Fibroblast of villous mesenchyme (primary cell): Measurements from ENCODE around the gene PPAT. TPM values are rescaled to one million over a fixed set of nuclear protein-coding genes. Genes with fewer than 3 reads are reported as not detected.
A peak's percentile ranks its signal among the peaks of the same experiment; 100 is the strongest.

Source experiments
- DNase-seq: peaks from one replicate; pipeline ENCODE4 v3.0.0-alpha.2; 2010; ENCODE audit warnings: low read depth
- H3K4me3 ChIP-seq: 2 replicates; pipeline ENCODE4 v1.5.1; 2011; ENCODE audit warnings: low read depth, mild to moderate bottlenecking, low read length
- total RNA-seq: library from RNA; depleted of rRNA; stranded (reverse); fragments of >200 nt; gene quantifications from 2 replicates; pipeline ENCODE4 v1.2.3, GENCODE V29; 2012
- TF ChIP-seq, protein P1 (sequence below): IDR thresholded peaks from 2 replicates; pipeline ENCODE4 v1.5.1; 2012; ENCODE audit warnings: low read depth, mild to moderate bottlenecking, low read length; ENCODE audit not compliant: insufficient read depth

Gene PPAT
- total RNA-seq, 1 donor, result 25.5 TPM

DNA sequence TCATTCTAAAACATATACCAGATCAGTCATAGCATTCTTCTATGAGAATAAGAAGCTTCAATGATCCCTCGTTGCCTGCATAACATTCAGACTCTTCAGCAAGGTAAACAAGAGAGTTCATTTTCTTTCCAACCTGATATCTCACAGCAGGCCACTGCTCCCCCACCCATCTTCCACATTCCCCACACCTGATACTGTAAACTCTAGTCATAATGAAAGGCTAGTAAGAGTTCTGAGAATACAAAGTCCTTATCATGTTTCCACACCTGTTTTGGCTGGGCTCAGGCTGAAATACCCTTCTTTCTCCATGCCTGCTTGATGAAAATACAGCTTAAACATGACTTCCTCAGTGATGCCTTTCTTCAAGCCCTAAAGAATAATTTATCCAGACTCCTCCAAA lies 45.9 kb downstream of the PPAT start:
- no peak overlapping the region for H3K4me3 ChIP-seq
- DNase-seq, result no peak
- TF ChIP-seq, protein P1, sequence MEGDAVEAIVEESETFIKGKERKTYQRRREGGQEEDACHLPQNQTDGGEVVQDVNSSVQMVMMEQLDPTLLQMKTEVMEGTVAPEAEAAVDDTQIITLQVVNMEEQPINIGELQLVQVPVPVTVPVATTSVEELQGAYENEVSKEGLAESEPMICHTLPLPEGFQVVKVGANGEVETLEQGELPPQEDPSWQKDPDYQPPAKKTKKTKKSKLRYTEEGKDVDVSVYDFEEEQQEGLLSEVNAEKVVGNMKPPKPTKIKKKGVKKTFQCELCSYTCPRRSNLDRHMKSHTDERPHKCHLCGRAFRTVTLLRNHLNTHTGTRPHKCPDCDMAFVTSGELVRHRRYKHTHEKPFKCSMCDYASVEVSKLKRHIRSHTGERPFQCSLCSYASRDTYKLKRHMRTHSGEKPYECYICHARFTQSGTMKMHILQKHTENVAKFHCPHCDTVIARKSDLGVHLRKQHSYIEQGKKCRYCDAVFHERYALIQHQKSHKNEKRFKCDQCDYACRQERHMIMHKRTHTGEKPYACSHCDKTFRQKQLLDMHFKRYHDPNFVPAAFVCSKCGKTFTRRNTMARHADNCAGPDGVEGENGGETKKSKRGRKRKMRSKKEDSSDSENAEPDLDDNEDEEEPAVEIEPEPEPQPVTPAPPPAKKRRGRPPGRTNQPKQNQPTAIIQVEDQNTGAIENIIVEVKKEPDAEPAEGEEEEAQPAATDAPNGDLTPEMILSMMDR, result no peak

DNA sequence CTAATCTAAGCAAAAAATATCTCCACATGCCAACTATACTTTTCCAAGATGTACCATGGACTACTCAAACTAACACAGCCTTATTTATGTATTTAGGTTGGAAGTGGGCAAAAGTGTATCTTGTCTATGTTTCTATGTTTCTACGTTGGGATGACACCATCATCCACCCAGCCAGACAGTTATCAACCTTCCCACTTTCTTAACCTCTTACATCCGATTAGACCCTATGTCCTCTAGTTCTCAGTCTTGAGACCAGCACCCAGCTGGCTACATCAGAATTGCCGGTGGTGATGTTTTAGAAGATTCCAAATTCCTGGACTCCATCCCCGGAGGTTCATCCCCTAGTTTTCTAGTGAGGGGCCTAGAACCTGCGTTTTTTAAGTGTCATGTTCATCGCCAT lies 47.1 kb downstream of the PPAT start:
- DNase-seq, result peak; percentile 36
- peak overlapping the region; percentile 84 for H3K4me3 ChIP-seq
- TF ChIP-seq, protein P1, result no peak

DNA sequence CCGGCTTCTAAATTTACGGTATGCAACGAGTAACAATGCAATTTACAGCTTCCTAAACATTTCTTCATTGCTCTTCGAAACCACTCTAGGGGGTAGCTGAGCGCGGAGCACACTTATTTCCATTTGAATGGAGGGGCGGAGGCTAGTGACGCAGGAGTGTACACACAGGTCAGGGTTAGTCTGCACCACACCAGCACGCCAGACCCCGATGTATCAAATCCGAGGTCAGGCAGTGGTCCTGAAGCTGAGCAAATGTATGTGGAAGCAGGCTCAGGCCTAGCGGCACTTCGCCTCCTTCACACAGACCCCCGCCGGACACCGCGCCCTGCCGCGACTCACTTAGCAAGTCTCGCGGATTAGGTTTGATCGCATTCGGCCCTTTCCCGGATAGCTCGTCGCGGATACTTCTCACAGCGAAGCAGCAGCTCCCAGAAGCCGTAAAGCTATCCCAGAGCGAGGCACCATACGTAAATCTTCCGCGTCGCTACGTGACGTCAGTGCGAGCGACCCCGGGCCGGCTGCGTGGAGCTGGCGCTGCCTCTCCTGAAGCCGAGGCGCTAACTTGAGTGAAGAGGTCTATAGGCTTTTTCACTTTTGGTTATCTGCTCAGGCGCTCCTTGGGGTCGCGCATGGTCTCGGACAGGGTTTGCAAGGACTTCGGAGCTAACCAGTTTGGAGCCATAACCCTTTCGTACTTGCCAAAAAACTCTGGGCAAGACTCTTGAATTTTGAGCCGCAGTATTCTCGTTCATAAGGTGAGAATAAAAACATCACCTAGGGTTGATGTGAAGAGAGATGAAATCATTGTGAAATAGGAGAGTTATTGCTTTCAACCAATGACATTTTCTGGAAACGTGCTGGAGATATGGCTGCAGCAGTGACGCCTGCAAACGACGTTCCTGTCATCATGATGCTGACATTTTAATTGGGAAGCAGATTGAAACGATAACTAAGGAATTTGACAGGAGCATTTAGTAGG lies 48.1 kb downstream of the PPAT start, which contains the start of gene AASDH:
AASDH (minus strand) TSS at position 469 of the 979 bp plus-strand sequence. CDS start 3,192 bp downstream, outside the sequence.
- TF ChIP-seq, protein P1, result no peak
- H3K4me3 ChIP-seq, result peak within 1 kb of the TSS; percentile 84
- DNase-seq, result peak; percentile 97

DNA sequence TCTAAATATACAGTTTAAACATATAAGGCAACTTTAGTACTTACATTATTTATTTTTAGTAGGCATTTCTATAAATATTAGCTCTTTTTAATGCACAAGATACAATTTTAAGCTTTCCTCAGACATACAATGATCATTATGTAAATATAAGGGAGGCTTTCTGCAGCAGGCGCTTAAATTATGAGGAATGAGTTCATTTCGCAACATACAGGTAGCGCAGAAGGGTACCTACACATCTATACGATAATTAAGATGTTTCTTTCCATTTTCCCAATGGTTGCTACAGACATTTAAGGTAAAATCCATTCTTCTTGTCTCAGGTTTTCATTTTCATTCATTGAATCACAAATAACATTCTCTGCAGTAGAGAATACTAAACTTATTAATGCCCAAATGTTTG lies 49.3 kb downstream of the PPAT start:
- H3K4me3 ChIP-seq, result peak overlapping the region; percentile 43
- TF ChIP-seq, protein P1, result no peak
- no peak for DNase-seq

DNA sequence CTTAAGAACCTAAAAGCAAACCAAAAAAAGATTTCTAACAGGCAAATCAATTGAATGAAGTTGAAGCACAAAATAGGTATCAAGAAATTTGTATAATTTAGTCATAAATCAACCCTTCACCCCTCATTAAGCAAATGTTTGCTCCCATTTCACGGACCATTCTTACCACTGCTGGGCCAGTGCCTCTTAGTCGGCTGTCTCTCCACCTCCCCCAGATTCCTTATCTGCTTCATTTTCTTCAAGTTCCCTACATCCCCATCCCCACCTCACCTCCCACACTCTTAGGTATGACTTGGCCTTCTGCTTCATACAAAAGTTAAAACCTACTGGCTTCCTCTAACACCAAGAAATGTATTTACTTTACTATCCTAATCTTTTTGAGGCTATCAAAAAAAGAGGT lies 60.0 kb downstream of the PPAT start:
- no peak overlapping the region for H3K4me3 ChIP-seq
- TF ChIP-seq, protein P1, result no peak
- no peak for DNase-seq

DNA sequence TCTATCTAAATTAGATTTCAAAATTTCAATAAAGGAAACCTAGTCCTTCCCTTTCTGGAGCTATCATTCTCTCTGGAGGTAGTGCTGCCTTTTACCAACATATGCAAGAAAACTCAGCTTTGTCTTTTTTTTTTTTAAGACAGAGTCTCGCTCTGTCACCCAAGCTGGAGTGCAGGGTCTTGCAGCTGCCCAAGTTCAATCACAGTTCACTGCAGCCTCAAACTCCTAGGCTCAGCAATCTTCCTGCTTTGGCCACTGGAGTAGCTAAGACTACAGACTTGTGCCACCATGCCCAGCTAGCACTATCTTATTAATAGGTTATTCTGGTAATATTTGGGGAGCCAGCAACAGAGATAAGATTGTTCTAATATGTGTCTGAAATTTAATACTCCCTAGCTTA lies 60.5 kb downstream of the PPAT start:
- no peak for DNase-seq
- TF ChIP-seq, protein P1, result no peak
- H3K4me3 ChIP-seq, result no peak overlapping the region

DNA sequence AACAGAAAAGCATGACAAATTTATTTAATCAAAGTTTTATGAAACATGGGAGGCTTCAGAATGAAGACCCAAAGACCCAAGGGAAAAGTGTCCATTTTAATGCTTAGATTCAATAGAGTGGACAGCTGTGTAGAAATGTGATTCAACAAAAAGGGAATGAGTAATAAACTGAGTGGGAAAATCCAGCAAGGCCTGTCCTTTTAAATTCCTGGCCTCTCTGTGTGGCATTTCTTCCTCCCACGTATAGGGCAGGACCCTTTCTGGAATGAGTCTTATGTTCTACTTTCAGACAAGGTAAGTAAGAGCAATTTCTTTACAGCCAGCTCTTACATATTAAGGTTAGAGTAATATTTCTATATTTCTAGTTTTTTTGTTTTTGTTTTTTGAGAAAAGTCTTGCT lies 62.6 kb downstream of the PPAT start:
- TF ChIP-seq, protein P1, result no peak
- H3K4me3 ChIP-seq, result no peak overlapping the region
- peak; percentile 13 for DNase-seq
